Measurements from ENCODE around the gene PAOX.

Gene PAOX

GRCh38 chr10:133439517-133440461 lies 60.7 kb downstream of the PAOX start:
- DNase-seq (ENCODE audit: low spot score), result no peak

DNA sequence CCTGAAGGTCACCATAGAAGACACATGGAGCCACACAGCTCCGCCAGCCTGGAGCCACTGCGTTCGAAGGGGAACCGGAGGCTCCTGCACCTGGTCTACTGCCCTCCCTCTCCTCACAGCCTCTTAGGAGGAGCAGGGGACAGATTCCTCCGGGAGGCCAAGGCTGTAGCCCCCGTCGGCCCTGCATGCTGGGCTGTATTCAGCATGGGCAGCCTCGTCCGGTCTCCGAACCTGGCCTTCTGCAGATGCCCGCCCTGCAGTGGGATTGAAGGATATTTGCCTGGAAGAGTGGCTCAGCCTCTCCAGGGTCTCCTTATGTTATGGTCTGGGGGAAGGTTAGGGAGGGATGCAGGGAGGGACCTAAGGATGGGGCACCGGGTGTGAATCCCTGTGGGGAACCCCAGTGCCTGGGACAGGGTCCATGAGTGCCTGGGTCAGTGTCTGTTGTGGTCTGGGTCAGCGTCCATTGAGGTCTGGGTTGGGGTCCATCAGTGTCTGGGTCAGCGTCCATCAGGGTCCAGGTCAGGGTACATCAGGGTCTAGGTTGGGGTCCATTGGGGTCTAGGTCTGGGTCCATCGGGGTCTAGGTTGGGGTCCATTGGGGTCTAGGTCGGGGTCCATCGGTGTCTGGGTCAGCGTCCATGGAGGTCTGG lies 61.7 kb downstream of the PAOX start:
- DNase-seq (ENCODE audit: low spot score), result no peak

Small RNA genes within 50 kb of the gene (small RNA-seq; reads per million reads assigned to genes)
- gene AL360181.4 (0 to 0.04 reads per million in 2 experiments), gene BANF1P2 (0 reads per million in 2 experiments), gene MIR3944 (0.03 to 0.09 reads per million in 2 experiments)
